ENCODE results near the gene KIDINS220.
A peak's percentile ranks its signal among the peaks of the same experiment; 100 is the strongest.

Gene KIDINS220

DNA sequence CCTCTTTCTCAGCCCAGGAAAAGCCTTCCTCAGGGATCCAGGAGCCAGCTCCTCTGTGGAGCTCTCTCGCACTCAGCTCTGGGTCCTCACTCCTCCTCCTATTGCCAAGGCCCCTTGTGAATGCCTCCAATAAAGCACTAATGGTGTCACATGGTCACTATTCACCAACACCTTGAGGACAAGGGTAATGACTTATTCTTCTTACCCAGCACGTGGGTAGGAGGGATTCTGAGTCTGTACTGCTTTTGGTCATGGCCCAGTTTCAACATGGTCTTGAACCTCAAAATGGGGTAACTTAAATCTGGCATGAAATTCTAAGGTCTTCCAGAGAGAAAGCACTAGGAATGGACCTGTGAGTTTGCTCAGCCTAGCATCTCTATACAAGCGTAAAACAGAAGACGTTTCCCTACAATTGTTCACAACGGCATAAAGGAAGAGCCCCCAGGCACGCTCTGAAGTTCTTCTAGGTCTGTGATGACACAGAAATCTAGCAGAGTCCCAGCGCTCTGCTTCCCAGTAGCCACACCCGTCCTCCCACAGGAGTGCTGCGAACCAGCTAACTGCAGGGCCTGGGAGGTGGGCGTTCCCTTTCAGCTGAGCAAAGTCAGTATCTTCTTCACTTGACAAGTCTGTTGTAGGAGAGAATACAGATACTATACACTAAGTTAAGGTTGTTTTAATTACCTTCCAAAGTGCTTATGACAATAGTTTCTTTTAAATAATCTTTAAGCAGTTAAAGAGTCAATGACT is 14.6 kb upstream of the KIDINS220 start:
- DNase-seq = no peak

DNA sequence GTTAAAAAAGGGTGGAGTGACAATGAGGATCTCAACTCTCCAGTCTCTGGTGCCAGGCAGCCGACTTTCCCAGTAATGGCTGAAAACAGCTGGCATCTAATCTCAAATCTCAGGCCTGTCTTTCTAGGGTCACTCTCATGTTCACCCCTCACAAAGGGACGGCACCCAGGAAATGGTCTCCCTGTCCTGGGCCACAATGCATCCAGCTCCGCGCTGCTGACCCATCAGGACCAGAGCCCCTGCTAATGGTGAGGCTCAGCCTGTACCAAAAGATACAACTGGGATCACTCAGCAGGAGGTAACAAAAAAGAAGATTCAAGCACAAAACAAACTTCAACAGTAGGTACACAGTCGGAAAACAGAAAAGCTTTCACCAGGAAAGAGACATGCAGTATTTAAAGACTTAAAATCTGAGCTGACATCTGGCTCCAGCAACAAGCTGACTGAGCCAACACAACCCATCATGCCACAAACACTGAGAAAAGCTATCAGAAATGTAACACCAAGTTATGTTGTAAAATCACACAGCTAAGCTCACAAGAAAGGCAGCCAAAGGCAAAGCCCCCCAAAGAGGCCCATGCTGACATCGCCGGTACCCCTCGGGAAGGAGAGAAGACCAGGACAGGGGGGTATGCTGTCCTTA is 13.6 kb upstream of the KIDINS220 start:
- no peak for DNase-seq

DNA sequence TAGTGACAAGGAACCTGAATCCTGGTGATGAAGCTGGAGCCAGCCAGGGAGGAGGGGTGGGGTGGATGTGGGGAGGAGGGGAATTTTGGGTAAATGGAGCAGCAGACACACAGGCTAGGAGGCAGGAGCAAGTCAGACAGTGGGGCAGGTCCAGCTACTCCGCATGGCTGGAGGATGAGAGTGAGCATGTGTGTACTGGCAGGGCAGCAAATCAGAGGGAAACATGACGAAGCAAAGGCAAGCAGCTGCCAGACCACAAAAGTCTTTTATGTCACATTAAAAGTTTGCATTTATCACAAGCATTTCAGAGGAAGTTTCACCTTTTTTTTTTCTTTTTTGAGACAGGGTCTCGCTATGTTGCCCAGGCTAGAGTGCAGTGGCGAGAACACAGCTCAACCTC is 11.9 kb upstream of the KIDINS220 start:
- DNase-seq = peak; percentile 77

DNA sequence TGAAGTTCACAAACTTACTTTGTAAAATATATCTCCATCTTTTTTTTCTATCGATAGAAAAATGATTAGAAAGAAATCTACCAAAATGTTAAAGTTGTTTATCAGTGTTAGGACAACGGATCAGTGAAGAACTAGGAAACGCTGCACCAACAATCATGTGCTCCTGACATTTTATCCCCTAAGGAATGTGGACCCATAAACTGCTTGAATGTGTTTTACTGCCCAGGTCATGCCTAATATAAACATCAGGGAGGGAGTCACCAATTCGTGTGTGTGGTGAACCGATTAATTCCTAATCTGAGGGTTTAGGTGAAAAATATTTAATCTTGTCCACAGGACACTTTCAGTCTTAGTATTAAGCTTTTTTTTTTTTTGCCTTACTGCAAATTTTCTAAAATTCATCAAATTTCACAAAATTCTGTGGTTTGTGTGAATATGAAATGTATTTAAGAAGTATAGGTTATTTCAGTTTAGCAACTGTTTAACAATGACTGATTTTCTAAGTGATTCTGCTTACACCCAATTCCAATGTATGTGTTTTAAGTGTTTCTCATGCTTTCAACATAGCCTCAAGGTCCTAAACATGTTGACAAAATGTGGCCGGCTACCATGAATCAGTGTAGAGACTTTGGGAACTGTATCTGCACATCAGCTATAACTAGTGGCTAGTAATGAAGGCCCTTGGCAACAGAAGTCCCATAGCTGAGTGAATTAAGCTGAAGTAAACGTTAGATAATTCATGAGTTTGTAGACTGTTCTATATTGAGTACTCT is 11.1 kb upstream of the KIDINS220 start:
- peak; percentile 8 for DNase-seq

DNA sequence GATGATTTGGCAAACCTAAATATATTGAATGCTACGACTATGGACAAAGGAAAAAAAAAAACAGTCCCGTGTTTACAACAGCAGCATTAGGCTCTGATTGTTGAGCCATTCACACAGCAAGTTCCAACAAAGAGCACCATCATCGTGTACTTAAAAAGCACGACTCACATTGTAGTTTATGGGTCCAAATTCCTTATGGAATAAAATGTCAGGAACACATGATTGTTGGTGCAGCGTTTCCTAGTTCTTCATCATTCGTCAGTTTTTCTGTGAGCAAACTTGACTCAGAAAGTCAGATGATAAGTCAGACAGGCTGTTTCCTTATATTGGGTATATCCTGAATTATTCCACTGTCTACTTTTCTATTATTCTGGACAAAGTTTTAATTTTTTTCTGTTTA is 10.0 kb upstream of the KIDINS220 start:
- DNase-seq = peak; percentile 48

DNA sequence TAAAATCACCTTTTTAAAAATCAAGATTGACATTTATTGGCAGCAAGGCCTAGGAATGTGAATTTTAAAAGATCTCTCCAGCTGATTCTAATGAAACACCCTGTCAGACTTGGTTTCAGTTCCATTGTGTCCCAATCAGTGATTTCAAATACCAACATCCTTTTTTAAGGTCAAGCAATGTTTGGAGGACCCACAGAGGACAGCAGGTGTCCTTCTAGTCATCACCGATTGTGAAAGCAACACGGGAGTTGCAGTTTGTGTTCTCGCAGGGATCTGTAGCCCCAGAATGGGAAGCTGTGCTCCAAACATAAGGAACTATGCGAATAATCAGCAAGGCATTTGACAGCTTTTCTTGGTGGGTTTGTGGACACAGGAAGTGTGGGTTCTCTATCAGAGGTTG is 4.5 kb upstream of the KIDINS220 start:
- DNase-seq = no peak

DNA sequence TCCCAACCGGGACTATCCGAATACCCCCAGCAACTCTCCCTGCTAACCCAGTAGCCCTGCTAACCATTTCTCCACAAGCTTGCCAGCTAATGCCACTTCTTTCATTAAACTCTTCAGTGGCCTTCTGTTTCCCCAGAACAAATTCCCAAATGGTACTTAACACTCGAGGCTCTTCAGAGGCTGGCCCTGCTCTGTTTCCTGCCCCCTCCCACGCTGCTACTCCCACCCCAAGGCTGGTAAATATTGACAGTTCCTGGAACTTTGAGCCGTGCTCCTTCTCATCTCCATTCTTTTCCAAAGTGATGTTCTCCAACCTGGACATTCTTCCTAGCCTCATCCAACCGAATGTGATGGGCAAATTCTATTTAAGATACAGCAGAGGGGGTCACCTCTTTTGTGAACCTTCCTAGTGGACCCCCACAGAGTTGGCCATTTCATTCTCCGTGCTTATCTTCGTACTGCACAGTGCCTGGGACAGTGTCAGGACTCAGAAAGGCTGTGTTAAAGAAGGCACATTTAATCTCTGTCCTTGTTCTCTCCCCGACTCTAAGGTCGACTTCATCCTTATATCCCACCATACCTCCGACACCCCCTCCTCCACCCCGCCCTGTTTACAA is 3.2 kb upstream of the KIDINS220 start:
- no peak for DNase-seq

DNA sequence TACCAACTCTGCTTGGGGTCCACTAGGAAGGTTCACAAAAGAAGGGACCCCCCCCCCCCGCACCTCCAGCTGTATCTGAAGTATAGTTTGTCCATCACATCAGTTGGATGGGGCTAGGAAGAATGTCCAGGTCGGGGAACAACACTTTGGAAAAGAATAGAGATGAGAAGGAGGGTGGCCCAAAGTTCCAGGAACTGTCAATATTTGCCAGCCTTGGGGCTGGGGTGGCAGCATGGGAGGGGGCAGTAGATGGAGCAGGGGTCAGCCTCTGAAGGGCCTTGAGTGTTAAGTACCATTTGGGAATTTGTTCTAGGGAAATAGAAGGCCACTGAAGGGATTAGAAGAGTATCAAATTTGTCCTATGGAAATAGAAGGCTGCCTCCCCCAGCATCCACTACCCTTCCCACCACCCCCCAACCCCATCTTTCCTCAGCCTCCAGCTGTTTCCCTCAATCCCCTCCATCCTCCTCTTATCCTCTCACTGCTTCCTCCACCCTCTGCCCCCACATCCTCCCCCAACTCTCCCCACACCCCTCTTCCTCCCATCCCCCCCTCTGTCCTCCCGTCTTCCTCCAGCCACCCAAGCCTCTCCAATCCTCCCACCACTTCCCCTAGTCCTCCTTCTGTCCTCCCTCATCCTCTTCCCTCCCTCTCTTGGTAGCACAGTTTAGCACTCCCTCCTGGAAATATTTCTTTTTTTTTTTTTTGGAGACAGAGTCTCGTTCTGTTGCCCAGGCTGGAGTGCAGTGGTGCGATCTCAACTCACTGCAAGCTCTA is 2.0 kb upstream of the KIDINS220 start:
- no peak for DNase-seq

DNA sequence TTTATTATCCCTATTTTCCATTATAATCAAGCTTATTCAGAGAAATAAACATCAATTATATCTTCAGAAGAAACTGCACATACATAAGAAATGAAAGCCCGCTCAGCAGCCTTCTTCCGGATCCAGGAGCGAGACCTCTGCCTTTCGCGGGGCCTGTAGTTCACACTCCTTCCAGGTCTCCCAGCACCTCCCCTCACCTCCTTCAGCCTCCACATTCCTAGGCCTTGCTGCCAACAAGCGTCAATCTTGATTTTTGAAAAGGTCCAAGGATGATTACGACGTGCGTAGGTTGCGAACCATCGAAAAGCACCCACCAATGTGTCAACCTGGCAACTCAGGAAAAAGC is 355 bp upstream of the KIDINS220 start:
- no peak for DNase-seq

DNA sequence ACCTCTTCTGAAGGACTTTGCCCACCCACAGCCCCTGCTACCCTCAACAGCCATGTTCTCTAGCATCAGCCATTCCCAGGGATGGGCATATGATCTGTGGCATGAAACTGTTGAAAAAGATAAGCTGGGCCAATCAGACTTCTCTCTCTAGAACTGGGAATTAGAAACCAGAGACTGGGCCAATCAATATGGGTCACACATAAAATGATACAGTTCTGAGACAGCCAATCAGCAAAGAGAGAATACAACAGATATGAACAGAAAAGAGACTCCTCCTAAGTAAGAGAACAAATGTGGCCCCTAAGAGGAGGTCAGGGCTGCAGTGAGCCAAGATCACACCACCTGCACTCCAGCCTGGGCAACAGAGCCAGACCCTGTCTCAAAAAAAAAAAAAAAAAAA is 2.1 kb downstream of the KIDINS220 start:
- no peak for DNase-seq

DNA sequence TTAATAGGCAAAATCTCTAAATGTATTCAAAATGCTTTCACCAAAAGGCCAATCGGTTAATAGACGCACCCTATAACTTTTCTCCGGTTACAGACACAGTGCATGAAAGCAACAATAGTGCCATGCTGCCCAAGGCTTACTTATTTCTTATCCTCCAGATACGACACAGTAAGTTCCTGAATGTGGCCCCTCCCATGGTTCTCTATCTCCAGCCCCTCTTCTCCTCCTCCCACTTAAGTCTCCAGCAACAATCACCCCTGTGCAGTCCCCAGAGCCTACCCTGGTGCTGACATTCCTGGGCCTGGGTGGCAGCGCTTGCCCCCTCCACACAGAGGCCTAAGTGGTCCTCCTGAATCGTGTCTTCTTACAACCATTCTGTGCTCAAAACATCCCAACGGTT is 3.6 kb downstream of the KIDINS220 start:
- no peak for DNase-seq

DNA sequence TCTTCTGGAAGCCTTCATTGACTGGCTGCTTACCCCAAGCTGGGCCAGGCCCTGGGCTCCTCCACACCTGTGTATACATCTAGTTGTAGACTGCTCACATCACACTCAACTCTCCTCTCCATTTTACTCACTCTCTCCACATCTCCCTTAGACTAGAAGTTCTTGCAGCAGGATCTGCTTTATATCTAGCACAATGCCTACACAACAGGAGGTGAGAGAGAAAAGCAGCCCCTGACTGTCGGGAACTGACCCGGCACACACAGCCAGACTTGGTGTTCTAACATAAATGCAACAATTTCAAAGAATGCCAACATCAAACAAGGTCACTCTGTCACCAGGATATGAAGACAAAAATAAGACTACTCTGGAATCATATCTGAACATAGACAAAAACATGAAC is 5.9 kb downstream of the KIDINS220 start:
- no peak for DNase-seq

DNA sequence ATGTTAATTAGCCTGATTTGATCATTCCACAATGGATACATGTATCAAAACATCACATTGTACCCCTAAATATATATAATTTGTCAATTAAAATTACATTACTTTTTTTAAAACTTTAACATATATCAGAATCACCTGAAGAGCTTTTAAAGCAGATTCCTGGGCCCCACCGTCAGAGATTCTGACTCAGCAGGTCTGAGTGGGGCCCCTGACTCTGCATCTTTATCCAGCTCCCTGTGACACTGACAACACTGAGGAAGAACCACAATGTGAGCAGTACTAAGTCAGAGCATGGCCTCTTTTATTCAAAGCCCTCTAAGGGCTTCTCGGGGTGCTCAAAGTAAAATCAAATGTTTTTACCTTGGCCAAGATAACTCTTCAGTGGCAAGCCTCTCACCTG is 9.7 kb downstream of the KIDINS220 start:
- DNase-seq = no peak

DNA sequence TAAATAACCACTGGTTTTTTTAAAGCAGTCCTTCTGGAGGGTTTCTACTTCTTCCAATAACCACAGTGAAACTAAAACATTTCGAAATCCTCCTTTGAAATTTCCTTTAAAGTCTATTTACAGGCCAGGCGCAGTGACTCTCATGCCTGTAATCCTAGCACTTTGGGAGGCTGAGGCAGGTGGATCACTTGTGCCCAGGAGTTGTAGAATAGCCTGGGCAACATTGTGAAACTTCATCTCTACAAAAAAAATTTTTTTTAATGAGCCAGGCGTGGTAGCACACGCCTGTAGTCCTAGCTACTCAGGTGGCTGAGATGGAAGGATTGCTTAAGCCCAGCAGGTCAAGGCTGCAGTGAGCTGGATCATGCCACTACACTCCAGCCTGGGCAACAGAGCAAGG is 15.2 kb downstream of the KIDINS220 start:
- DNase-seq = no peak

DNA sequence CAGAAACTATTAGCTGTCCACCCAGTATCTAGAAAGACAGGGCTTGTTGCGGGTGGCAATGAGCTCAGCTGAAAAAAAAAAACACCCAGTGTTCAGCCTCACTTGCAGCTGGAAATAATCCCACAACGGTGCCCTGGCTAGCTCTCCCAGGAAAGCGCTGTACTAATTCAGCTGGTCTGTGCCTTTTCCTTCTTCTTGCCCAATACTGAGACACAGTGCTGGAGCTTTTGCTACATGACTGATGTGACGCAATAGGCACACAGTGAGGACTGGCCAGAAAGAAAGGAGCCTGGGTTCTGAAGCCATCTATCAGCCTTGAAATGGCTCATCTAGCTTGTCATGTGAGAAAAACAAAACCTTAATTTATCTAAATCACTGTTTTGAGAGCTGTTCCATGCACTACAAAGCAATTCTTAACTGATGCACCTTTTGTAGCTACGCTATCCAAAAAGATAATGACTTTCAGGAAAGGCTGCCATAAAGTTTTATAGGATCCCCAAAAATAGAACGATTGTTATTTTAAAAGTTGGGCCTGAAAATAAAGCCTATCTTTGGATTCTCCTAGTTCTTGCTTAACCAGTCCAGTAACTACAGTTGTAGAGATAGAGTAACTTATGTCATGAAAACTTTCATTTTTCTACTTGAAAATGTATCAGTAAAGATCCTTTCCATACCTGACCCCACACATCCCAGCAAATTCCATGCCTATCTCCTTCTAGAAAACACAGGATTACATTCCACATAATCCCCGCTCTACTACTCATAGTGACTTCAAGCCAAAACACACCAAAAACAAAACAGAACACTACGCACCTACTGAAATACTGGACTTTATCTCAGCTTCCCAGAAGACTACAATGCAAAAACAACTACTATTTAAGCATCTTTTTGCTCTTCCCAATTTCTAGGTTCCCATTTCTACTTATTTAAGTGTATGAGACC is 15.9 kb downstream of the KIDINS220 start:
- peak; percentile 45 for DNase-seq

DNA sequence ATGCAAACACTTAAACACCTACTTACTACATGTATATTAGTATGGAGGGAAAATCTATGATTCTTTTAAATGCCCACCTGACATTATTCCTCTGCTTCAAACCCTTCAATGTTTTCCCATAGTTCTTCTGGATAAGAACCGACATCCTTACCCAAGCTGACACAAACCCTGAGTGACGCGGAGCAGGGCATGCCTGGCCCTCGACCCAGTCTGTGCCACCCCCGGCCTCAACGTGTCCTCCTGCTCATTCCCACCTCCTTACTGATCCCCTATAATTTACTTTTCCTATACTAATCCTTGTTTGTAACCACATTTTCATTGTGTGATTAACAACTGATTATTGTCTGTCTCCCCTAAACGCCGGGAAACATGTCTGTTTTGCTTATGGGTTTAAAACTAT is 17.5 kb downstream of the KIDINS220 start:
- no peak for DNase-seq

DNA sequence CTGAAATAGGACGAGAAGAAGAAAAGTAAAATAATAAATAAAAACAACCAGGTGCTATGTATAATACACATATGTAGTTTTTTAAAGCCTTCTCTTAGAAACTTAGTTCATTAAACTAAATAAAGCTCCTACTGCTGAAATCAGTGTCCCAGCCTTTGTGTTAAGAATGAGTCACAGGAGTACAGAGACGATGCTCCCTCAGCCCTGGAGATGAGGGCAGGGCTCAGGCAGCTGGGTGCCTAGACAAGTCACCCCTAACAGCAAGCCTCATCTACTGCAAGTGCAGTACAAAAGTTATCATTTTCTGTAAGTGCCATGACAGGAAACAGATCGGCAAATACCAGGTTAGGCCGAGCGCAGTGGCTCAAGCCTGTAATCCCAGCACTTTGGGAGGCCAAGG is 18.2 kb downstream of the KIDINS220 start:
- peak; percentile 16 for DNase-seq

DNA sequence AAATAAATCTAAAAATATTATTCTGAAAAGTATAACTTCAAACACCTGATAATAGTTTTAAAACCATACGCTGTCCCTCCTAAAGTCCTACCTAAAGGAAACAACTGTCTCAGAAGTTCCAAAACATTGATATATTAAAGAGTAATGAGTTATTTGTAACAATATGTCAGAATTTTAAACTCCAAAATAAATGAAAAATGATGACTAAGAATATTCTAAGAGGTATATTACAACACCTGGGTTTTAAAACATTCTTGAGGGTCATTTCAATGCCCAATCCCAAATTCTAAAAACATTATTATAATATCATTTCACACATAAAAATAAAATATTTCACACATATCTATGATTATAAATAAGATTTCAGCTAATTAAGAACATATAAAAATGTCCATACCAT is 20.2 kb downstream of the KIDINS220 start:
- DNase-seq = no peak

DNA sequence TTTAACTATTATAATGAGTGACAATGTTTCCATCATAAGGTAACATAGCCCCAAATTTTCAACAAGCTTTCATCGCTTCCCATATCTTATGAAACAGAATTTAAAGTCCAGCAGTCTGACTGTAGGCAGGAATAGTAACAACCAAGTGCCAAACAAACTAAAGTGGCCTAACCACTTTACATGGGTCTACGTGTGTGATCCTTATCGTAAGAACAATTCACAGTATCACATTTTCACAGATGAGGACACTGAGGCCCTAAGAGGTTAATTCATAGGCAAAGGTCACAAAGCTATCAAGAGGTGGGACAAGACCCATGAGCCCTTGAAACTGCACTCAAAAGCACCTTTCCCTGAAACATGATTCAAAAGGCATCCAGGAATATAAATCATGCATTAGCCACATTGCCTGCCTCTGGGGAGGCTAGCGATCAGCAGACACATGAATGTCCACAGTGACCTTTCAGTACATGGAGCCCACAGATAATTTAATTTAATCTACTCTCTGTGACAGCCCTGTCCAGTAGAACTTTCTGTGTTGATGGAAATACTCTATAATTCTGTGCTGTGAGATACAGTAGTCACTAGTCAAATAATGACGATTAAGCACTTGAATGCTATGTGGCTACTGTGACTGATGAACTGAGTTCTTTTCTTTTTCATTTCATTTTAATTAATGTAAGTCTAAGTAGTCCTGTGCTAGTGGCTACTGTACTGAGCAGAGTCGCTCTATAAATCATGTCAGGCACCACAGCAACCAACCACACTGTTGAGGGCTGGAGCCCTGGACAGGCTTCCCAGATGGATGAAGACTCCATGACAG is 30.3 kb downstream of the KIDINS220 start:
- DNase-seq = no peak

Measured in fibroblast of skin of abdomen (primary cell).